K562 (cell line): Measurements from ENCODE around the gene DBNL. TPM values are rescaled to one million over a fixed set of nuclear protein-coding genes. Genes with fewer than 3 reads are reported as not detected.

Experiments used
- ATF3 ChIP-seq, 2 experiments: fragments of 450-650 bp in 1 of 2; sonication (generic) in 1 of 2; formaldehyde crosslinking in 1 of 2; IDR thresholded peaks in 1 of 2; conservative IDR thresholded peaks in 1 of 2; 2 replicates each; pipeline versions ENCODE4 v1.6.1 to v1.8.1; 2016 to 2023; ENCODE audit warnings: mild to moderate bottlenecking in 2 of 2, moderate library complexity in 2 of 2, inconsistent platforms in 1 of 2, missing genetic modification reagents in 1 of 2
- CBX2 ChIP-seq: fragments of 200-600 bp; sonication (generic); IDR thresholded peaks from one replicate; pipeline ENCODE4 v1.6.1; 2012; ENCODE audit warnings: mild to moderate bottlenecking, low read length, inconsistent platforms; ENCODE audit not compliant: insufficient read depth, poor library complexity, severe bottlenecking
- CHCHD3 ChIP-seq: fragments of 250-450 bp; sonication (Bioruptor Pico); IDR thresholded peaks from 2 replicates; pipeline ENCODE4 v2.1.2; 2022; ENCODE audit warnings: mild to moderate bottlenecking
- DMBX1 ChIP-seq: fragments of 250-450 bp; sonication (Bioruptor Pico); IDR thresholded peaks from 2 replicates; pipeline ENCODE4 v1.8.0; 2022; ENCODE audit warnings: inconsistent platforms, mild to moderate bottlenecking, moderate library complexity, borderline replicate concordance
- EHMT2 ChIP-seq: fragments of 450-650 bp; IDR thresholded peaks from 2 replicates; pipeline ENCODE4 v1.6.1; 2018; ENCODE audit warnings: antibody characterized with exemption
- FOXM1 ChIP-seq, 2 experiments: fragments of 450-650 bp in 1 of 2; sonication (generic) in 1 of 2; formaldehyde crosslinking in 1 of 2; IDR thresholded peaks; 2 replicates each; pipeline versions ENCODE4 v1.6.1 to v1.9.0; 2017 to 2022; ENCODE audit warnings: low read depth in 2 of 2, mild to moderate bottlenecking in 2 of 2, missing genetic modification reagents in 1 of 2, moderate library complexity in 1 of 2
- HDAC6 ChIP-seq: IDR thresholded peaks from 2 replicates; pipeline ENCODE4 v1.6.1; 2012; ENCODE audit warnings: low read depth, mild to moderate bottlenecking, control low read depth, inconsistent platforms, low read length, moderate library complexity
- HEY1 ChIP-seq: fragments of 250-450 bp; sonication (Bioruptor Pico); IDR thresholded peaks from 2 replicates; pipeline ENCODE4 v1.5.0; 2020; ENCODE audit warnings: mild to moderate bottlenecking, moderate library complexity, borderline replicate concordance
- MBD1 ChIP-seq: fragments of 250-450 bp; sonication (Bioruptor Pico); IDR thresholded peaks from 2 replicates; pipeline ENCODE4 v1.8.0; 2022; ENCODE audit warnings: inconsistent platforms
- MXI1 ChIP-seq: IDR thresholded peaks from 2 replicates; pipeline ENCODE4 v1.6.1; 2011; ENCODE audit warnings: low read depth, mild to moderate bottlenecking, improper control_type of control experiment, low read length
- NUFIP1 ChIP-seq: fragments of 450-650 bp; IDR thresholded peaks from 2 replicates; pipeline ENCODE4 v1.6.1; 2018; ENCODE audit not compliant: partially characterized antibody
- POLR3G ChIP-seq: IDR thresholded peaks from 2 replicates; pipeline ENCODE4 v1.6.1; 2011; ENCODE audit not compliant: insufficient read length, insufficient replicate concordance; ENCODE audit errors: extremely low read depth
- PREB ChIP-seq: sonication (generic); formaldehyde crosslinking; IDR thresholded peaks from 2 replicates; pipeline ENCODE4 v1.8.1; 2023; ENCODE audit warnings: mild to moderate bottlenecking, missing genetic modification reagents
- RAD51 ChIP-seq: fragments of 450-650 bp; IDR thresholded peaks from 2 replicates; pipeline ENCODE4 v1.7.1; 2016; ENCODE audit warnings: low read depth, mild to moderate bottlenecking, borderline replicate concordance
- RB1 ChIP-seq: fragments of 450-650 bp; IDR thresholded peaks from 2 replicates; pipeline ENCODE4 v1.6.1; 2017; ENCODE audit warnings: low read depth, mild to moderate bottlenecking
- TAF7 ChIP-seq: fragments of 450-650 bp; IDR thresholded peaks from 2 replicates; pipeline ENCODE4 v1.6.1; 2016; ENCODE audit warnings: missing genetic modification characterization, missing compliant biosample characterization
- VEZF1 ChIP-seq: fragments of 200-800 bp; sonication (Bioruptor generic); IDR thresholded peaks from 2 replicates; pipeline ENCODE4 v1.6.1; 2017; ENCODE audit warnings: missing genetic modification characterization, missing compliant biosample characterization
- ZBTB33 ChIP-seq: sonication (generic); formaldehyde crosslinking; IDR thresholded peaks from 2 replicates; pipeline ENCODE4 v1.8.1; 2023; ENCODE audit warnings: mild to moderate bottlenecking, missing genetic modification reagents
- ZNF444 ChIP-seq: fragments of 250-450 bp; sonication (Bioruptor Pico); IDR thresholded peaks from 2 replicates; pipeline ENCODE4 v1.4.0; 2020; ENCODE audit warnings: mild to moderate bottlenecking, moderate library complexity
- polyA plus RNA-seq, 8 experiments: library from polyadenylated mRNA; depleted of rRNA in 4 of 8; stranded (reverse) in 5 of 8; unstranded in 3 of 8; fragments of >200 nt; fragmentation: Nextera tagmentation in 2 of 8; fragmentation: Illumina TruSeq in 1 of 8; extraction: Ambion mirVana in 2 of 8; extraction: Trizol in 1 of 8; gene quantifications; 2 replicates each; pipeline versions ENCODE4 v1.2.1 to v1.2.3, GENCODE V29; 2011 to 2014; ENCODE audit warnings: inconsistent platforms in 1 of 8, missing spikeins in 1 of 8
- total RNA-seq, 7 experiments: library from RNA; depleted of rRNA in 6 of 7; stranded (reverse); fragments of >200 nt in 6 of 7; fragmentation: Illumina TruSeq in 2 of 7; extraction: Trizol in 2 of 7; gene quantifications; 2 replicates each; pipeline versions ENCODE4 v1.2.1 to v1.2.3, GENCODE V29; 2011 to 2021; ENCODE audit warnings: low replicate concordance in 1 of 7

Gene DBNL
- total and polyA plus RNA-seq, 9 of the 15 experiments (the other 6 are each of a cell fraction or from before 2014, with no cell fraction given), result 1.9 to 65.1 (median 38.9) TPM

- TF ChIP-seq RB1 (no peak), ZBTB33 (CRISPR knock-in tag) (no peak), ATF3 (IDR thresholded peaks at IDR 0.05) (peak; percentile 39; the same call in 1 of the 2 replicates), ATF3 (CRISPR knock-in tag; conservative IDR thresholded peaks at IDR 0.05) (peak; percentile 68), MXI1 (peak; percentile 75; the same call in 1 of the 2 replicates), CBX2 (no peak), PREB (CRISPR knock-in tag) (peak; percentile 60; the same call in 1 of the 2 replicates), CHCHD3 (no peak), ZNF444 (CRISPR knock-in tag) (no peak), TAF7 (tag) (no peak), POLR3G (no peak), HDAC6 (no peak), DMBX1 (CRISPR knock-in tag) (peak; percentile 82), NUFIP1 (no peak), EHMT2 (no peak), MBD1 (no peak), HEY1 (CRISPR knock-in tag) (0 out of 2 replicates have a peak, but pooled peaks have one; percentile 40), FOXM1 (IDR thresholded peaks at IDR 0.05; ENCODE audit: low read depth) (peak; percentile 93), FOXM1 (CRISPR knock-in tag; IDR thresholded peaks at IDR 0.05; ENCODE audit: low read depth) (no peak), VEZF1 (CRISPR knock-in tag) (peak; percentile 75), RAD51 (peak; percentile 77; the same call in 1 of the 2 replicates)
These were observed 36.8 kb downstream of the DBNL start (continued) for GRCh38 chr7:44081266-44081748.
